ENCODE results near the gene C2CD2. TPM values are rescaled to one million over a fixed set of nuclear protein-coding genes. Genes with fewer than 3 reads are reported as not detected.

C2CD2 gene
- total RNA-seq, 1 donor from 2014 or later = 23.8 TPM

- Histone ChIP-seq H3K27ac (no peak overlapping the region), H3K36me3 (no peaks in the 10 kb centered on the region), H3K9me3 (peaks cover 4% of the 10 kb centered on the region), H3K27me3 (ENCODE audit: low read depth) (no peaks in the 10 kb centered on the region), H3K4me1 (peaks cover 13% of the 10 kb centered on the region), H3K4me3 (no peak overlapping the region)
- ATAC-seq (no peak), DNase-seq (no peak)
- no peak for TF ChIP-seq CTCF (IDR thresholded peaks at IDR 0.05)
- intact Hi-C loops (cut with DNase I) = no loop called here
These were observed 20.9 kb upstream of the C2CD2 start for GRCh38 chr21:41974752-41975053.

GRCh38 chr21:41973861-41974751 is 20.3 kb upstream of the C2CD2 start:
- ATAC-seq (peak; percentile 46 to 61), DNase-seq (no peak)
- intact Hi-C loops (cut with DNase I) = no loop called here
- Histone ChIP-seq H3K4me1 (peaks cover 16% of the 10 kb centered on the region), H3K9me3 (peaks cover 1% of the 10 kb centered on the region), H3K27me3 (ENCODE audit: low read depth) (no peaks in the 10 kb centered on the region), H3K27ac (no peak overlapping the region), H3K4me3 (no peak overlapping the region), H3K36me3 (no peaks in the 10 kb centered on the region)
- no peak for TF ChIP-seq CTCF (IDR thresholded peaks at IDR 0.05)

- no peaks in the 10 kb centered on the region for H3K36me3 ChIP-seq
- no peaks in the 10 kb centered on the region for H3K9me3 ChIP-seq
- DNase-seq (no peak), ATAC-seq (peak in 1 of 2 donors; percentile 18)
- peaks cover 19% of the 10 kb centered on the region for H3K4me1 ChIP-seq
- no peak for TF ChIP-seq CTCF (IDR thresholded peaks at IDR 0.05)
- no peaks in the 10 kb centered on the region for H3K27me3 ChIP-seq (ENCODE audit: low read depth)
- no peak overlapping the region for H3K4me3 ChIP-seq
- no peak overlapping the region for H3K27ac ChIP-seq
- intact Hi-C loops (cut with DNase I) = no loop called here
These were observed 19.6 kb upstream of the C2CD2 start for GRCh38 chr21:41973427-41973831.

- H3K4me3 ChIP-seq = no peak overlapping the region
- no peaks in the 10 kb centered on the region for H3K9me3 ChIP-seq
- ATAC-seq (no peak), DNase-seq (no peak)
- no peak for TF ChIP-seq CTCF (IDR thresholded peaks at IDR 0.05)
- peaks cover 19% of the 10 kb centered on the region for H3K4me1 ChIP-seq
- no peaks in the 10 kb centered on the region for H3K36me3 ChIP-seq
- H3K27me3 ChIP-seq (ENCODE audit: low read depth) = no peaks in the 10 kb centered on the region
- H3K27ac ChIP-seq = no peak overlapping the region
- intact Hi-C loops (cut with DNase I) = no loop called here
These were observed 18.8 kb upstream of the C2CD2 start for GRCh38 chr21:41972511-41973205.

- DNase-seq = no peak
These were observed 18.1 kb upstream of the C2CD2 start for GRCh38 chr21:41971891-41972290.

More at GRCh38 chr21:41971891-41972290, 18.1 kb upstream of the C2CD2 start:
- Histone ChIP-seq H3K36me3 (no peaks in the 10 kb centered on the region), H3K27me3 (ENCODE audit: low read depth) (no peaks in the 10 kb centered on the region), H3K4me3 (no peak overlapping the region), H3K27ac (no peak overlapping the region), H3K4me1 (peaks cover 19% of the 10 kb centered on the region), H3K9me3 (no peaks in the 10 kb centered on the region)
- TF ChIP-seq CTCF (IDR thresholded peaks at IDR 0.05) = no peak
- intact Hi-C loops (cut with DNase I) = no loop called here
- ATAC-seq = no peak
